Activated CD8-positive, alpha-beta memory T cell treated with anti-CD3 and anti-CD28 coated beads for 24 hours (primary cell): ENCODE measurements around the gene PROZ.

Experiments used
- DNase-seq: peaks from one replicate; pipeline ENCODE4 v3.0.0-alpha.2; 2020

PROZ gene

GRCh38 chr13:113120300-113121182, 37.9 kb upstream of the PROZ start:
- no peak for DNase-seq

- DNase-seq: no peak
These were observed 37.1 kb upstream of the PROZ start for GRCh38 chr13:113121183-113121927.

- no peak for DNase-seq
These were observed 36.4 kb upstream of the PROZ start for GRCh38 chr13:113121928-113122471.

- no peak for DNase-seq
These were observed 35.8 kb upstream of the PROZ start, which contains the start of gene F10 for GRCh38 chr13:113122550-113123225. Gene F10, plus strand, starts transcription at chr13:113122799. Its CDS starts 57 bp downstream, at chr13:113122856.

GRCh38 chr13:113123226-113124201, 34.9 kb upstream of the PROZ start:
- no peak for DNase-seq

GRCh38 chr13:113124211-113124970, 34.1 kb upstream of the PROZ start:
- no peak for DNase-seq

GRCh38 chr13:113125506-113126264, 32.8 kb upstream of the PROZ start:
- no peak for DNase-seq

- no peak for DNase-seq
These were observed 31.9 kb upstream of the PROZ start for GRCh38 chr13:113126265-113127150.

GRCh38 chr13:113129480-113129879, 29.0 kb upstream of the PROZ start:
- no peak for DNase-seq

GRCh38 chr13:113129921-113130750, 28.3 kb upstream of the PROZ start:
- no peak for DNase-seq

- DNase-seq: no peak
These were observed 23.1 kb upstream of the PROZ start for GRCh38 chr13:113135281-113135760.

- DNase-seq: no peak
These were observed 20.7 kb upstream of the PROZ start for GRCh38 chr13:113137691-113138298.

GRCh38 chr13:113138792-113139551, 19.5 kb upstream of the PROZ start:
- DNase-seq: no peak

GRCh38 chr13:113139577-113139976, 18.9 kb upstream of the PROZ start:
- DNase-seq: no peak

- no peak for DNase-seq
These were observed 17.5 kb upstream of the PROZ start for GRCh38 chr13:113140677-113141600.

- DNase-seq: no peak
These were observed 16.9 kb upstream of the PROZ start for GRCh38 chr13:113141601-113141970.
